GM18511 (cell line): ENCODE data around the gene POLR3K.

Experiments
- ATAC-seq: cut with Tn5 transposase; IDR thresholded peaks from one replicate; pipeline ENCODE4 v1.9.1; 2021; ENCODE audit warnings: mild to moderate bottlenecking, moderate library complexity; ENCODE audit not compliant: unreplicated experiment

The POLR3K gene

GRCh38 chr16:53346-54236 is at the start of gene POLR3K, which contains the start of gene SNRNP25:
TSS of gene POLR3K (minus strand) at chr16:53608. CDS start at chr16:53586, 22 bp downstream.
TSS of gene SNRNP25 (plus strand) at chr16:53828. CDS start at chr16:54017, 189 bp downstream.
- peak; percentile 96 for ATAC-seq

- no peak for ATAC-seq
Observed at GRCh38 chr16:102060-102855, 48.9 kb upstream of the POLR3K start.

GRCh38 chr16:101586-101985 is 48.2 kb upstream of the POLR3K start:
- no peak for ATAC-seq

- ATAC-seq: no peak
Observed at GRCh38 chr16:100989-101388, 47.6 kb upstream of the POLR3K start.

- no peak for ATAC-seq
Observed at GRCh38 chr16:97822-98221, 44.4 kb upstream of the POLR3K start.

- peak; percentile 67 for ATAC-seq
Observed at GRCh38 chr16:96935-97381, 43.5 kb upstream of the POLR3K start.

- ATAC-seq: no peak
Observed at GRCh38 chr16:94918-95265, 41.5 kb upstream of the POLR3K start.

GRCh38 chr16:92431-93339 is 39.3 kb upstream of the POLR3K start:
- no peak for ATAC-seq

- ATAC-seq: no peak
Observed at GRCh38 chr16:91484-91883, 38.1 kb upstream of the POLR3K start.

GRCh38 chr16:89391-90302 is 36.2 kb upstream of the POLR3K start:
- ATAC-seq: no peak

GRCh38 chr16:88613-89012 is 35.2 kb upstream of the POLR3K start:
- ATAC-seq: no peak

- no peak for ATAC-seq
Observed at GRCh38 chr16:86483-86952, 33.1 kb upstream of the POLR3K start.

GRCh38 chr16:85865-86264 is 32.5 kb upstream of the POLR3K start:
- ATAC-seq: no peak

GRCh38 chr16:85407-85782 is 32.0 kb upstream of the POLR3K start:
- ATAC-seq: no peak

GRCh38 chr16:84718-85406 is 31.5 kb upstream of the POLR3K start:
- ATAC-seq: peak; percentile 71

- peak; percentile 7 for ATAC-seq
Observed at GRCh38 chr16:83781-84615, 30.6 kb upstream of the POLR3K start.

GRCh38 chr16:83060-83603 is 29.7 kb upstream of the POLR3K start:
- ATAC-seq: no peak
